HEK293 (cell line): ENCODE data around the gene NIT1.

Experiments used
- BCL11A ChIP-seq: fragments of 450-650 bp; formaldehyde crosslinking; IDR thresholded peaks from 2 replicates; pipeline ENCODE4 v1.5.1; 2016; ENCODE audit warnings: low read depth, missing biosample characterization, missing genetic modification characterization
- EGR2 ChIP-seq: fragments of 450-650 bp; formaldehyde crosslinking; IDR thresholded peaks from 2 replicates; pipeline ENCODE4 v1.5.1; 2016; ENCODE audit warnings: low read depth, missing biosample characterization, missing genetic modification characterization
- OVOL3 ChIP-seq: fragments of 450-650 bp; formaldehyde crosslinking; IDR thresholded peaks from 2 replicates; pipeline ENCODE4 v1.5.1; 2016; ENCODE audit warnings: missing biosample characterization, missing genetic modification characterization
- SCRT1 ChIP-seq: fragments of 450-650 bp; formaldehyde crosslinking; IDR thresholded peaks from 2 replicates; pipeline ENCODE4 v1.5.1; 2016; ENCODE audit warnings: missing biosample characterization, missing genetic modification characterization, borderline replicate concordance
- SP7 ChIP-seq: fragments of 450-650 bp; formaldehyde crosslinking; IDR thresholded peaks from 2 replicates; pipeline ENCODE4 v1.5.1; 2016; ENCODE audit warnings: missing biosample characterization, missing genetic modification characterization
- WT1 ChIP-seq: fragments of 450-650 bp; formaldehyde crosslinking; IDR thresholded peaks from 2 replicates; pipeline ENCODE4 v1.5.1; 2016; ENCODE audit warnings: missing biosample characterization, missing genetic modification characterization
- YY2 ChIP-seq: fragments of 450-650 bp; formaldehyde crosslinking; IDR thresholded peaks from 2 replicates; pipeline ENCODE4 v1.5.1; 2016; ENCODE audit warnings: missing biosample characterization, missing genetic modification characterization
- ZBTB1 ChIP-seq: fragments of 450-650 bp; formaldehyde crosslinking; IDR thresholded peaks from 2 replicates; pipeline ENCODE4 v1.5.1; 2016; ENCODE audit warnings: missing biosample characterization, missing genetic modification characterization
- ZFP37 ChIP-seq: fragments of 450-650 bp; formaldehyde crosslinking; IDR thresholded peaks from 2 replicates; pipeline ENCODE4 v1.5.1; 2016; ENCODE audit warnings: missing biosample characterization, missing genetic modification characterization
- ZNF10 ChIP-seq: fragments of 450-650 bp; formaldehyde crosslinking; IDR thresholded peaks from 2 replicates; pipeline ENCODE4 v1.5.1; 2017; ENCODE audit warnings: missing biosample characterization, missing genetic modification characterization
- ZNF169 ChIP-seq: fragments of 450-650 bp; formaldehyde crosslinking; IDR thresholded peaks from 2 replicates; pipeline ENCODE4 v1.5.1; 2016; ENCODE audit warnings: missing biosample characterization, missing genetic modification characterization
- ZNF175 ChIP-seq: fragments of 450-650 bp; formaldehyde crosslinking; IDR thresholded peaks from 2 replicates; pipeline ENCODE4 v1.5.1; 2016; ENCODE audit warnings: missing biosample characterization, missing genetic modification characterization
- ZNF184 ChIP-seq: fragments of 450-650 bp; IDR thresholded peaks from 2 replicates; pipeline ENCODE4 v1.5.1; 2018; ENCODE audit warnings: missing biosample characterization, mild to moderate bottlenecking, missing genetic modification characterization
- ZNF248 ChIP-seq: fragments of 450-650 bp; formaldehyde crosslinking; IDR thresholded peaks from 2 replicates; pipeline ENCODE4 v1.5.1; 2017; ENCODE audit warnings: missing biosample characterization, missing genetic modification characterization
- ZNF416 ChIP-seq: fragments of 450-650 bp; formaldehyde crosslinking; IDR thresholded peaks from 2 replicates; pipeline ENCODE4 v1.5.1; 2016; ENCODE audit warnings: missing biosample characterization, missing genetic modification characterization
- ZNF426 ChIP-seq: fragments of 450-650 bp; formaldehyde crosslinking; IDR thresholded peaks from 2 replicates; pipeline ENCODE4 v1.5.1; 2017; ENCODE audit warnings: missing biosample characterization, missing genetic modification characterization, mild to moderate bottlenecking, inconsistent platforms, moderate library complexity
- ZNF623 ChIP-seq: fragments of 450-650 bp; formaldehyde crosslinking; IDR thresholded peaks from 2 replicates; pipeline ENCODE4 v1.5.1; 2016; ENCODE audit warnings: missing biosample characterization, missing genetic modification characterization
- ZNF624 ChIP-seq: fragments of 450-650 bp; formaldehyde crosslinking; IDR thresholded peaks from 2 replicates; pipeline ENCODE4 v1.5.1; 2017; ENCODE audit warnings: missing biosample characterization, missing genetic modification characterization
- ZNF707 ChIP-seq: fragments of 450-650 bp; formaldehyde crosslinking; IDR thresholded peaks from 2 replicates; pipeline ENCODE4 v1.5.1; 2016; ENCODE audit warnings: missing biosample characterization, missing genetic modification characterization
- ZNF777 ChIP-seq: fragments of 450-650 bp; formaldehyde crosslinking; IDR thresholded peaks from 2 replicates; pipeline ENCODE4 v1.5.1; 2017; ENCODE audit warnings: missing biosample characterization, missing genetic modification characterization, borderline replicate concordance
- ZSCAN16 ChIP-seq: fragments of 450-650 bp; formaldehyde crosslinking; IDR thresholded peaks from 2 replicates; pipeline ENCODE4 v1.5.1; 2016; ENCODE audit warnings: missing biosample characterization, missing genetic modification characterization
- TF ChIP-seq, protein P1 (sequence below): fragments of 450-650 bp; formaldehyde crosslinking; IDR thresholded peaks from 2 replicates; pipeline ENCODE4 v1.5.1; 2016; ENCODE audit warnings: missing biosample characterization, missing genetic modification characterization
- TF ChIP-seq, protein P2 (sequence below): fragments of 450-650 bp; formaldehyde crosslinking; IDR thresholded peaks from 2 replicates; pipeline ENCODE4 v1.5.1; 2016; ENCODE audit warnings: missing biosample characterization, missing genetic modification characterization
- TF ChIP-seq, protein P3 (sequence below): fragments of 450-650 bp; formaldehyde crosslinking; IDR thresholded peaks from 2 replicates; pipeline ENCODE4 v1.5.1; 2016; ENCODE audit warnings: missing biosample characterization, missing genetic modification characterization
- TF ChIP-seq, protein P4 (sequence below): fragments of 450-650 bp; IDR thresholded peaks from 2 replicates; pipeline ENCODE4 v1.5.1; 2018; ENCODE audit warnings: missing biosample characterization, missing genetic modification characterization
- TF ChIP-seq, protein P5 (sequence below): fragments of 450-650 bp; formaldehyde crosslinking; IDR thresholded peaks from 2 replicates; pipeline ENCODE4 v1.5.1; 2017; ENCODE audit warnings: missing biosample characterization, missing genetic modification characterization

Gene NIT1

DNA sequence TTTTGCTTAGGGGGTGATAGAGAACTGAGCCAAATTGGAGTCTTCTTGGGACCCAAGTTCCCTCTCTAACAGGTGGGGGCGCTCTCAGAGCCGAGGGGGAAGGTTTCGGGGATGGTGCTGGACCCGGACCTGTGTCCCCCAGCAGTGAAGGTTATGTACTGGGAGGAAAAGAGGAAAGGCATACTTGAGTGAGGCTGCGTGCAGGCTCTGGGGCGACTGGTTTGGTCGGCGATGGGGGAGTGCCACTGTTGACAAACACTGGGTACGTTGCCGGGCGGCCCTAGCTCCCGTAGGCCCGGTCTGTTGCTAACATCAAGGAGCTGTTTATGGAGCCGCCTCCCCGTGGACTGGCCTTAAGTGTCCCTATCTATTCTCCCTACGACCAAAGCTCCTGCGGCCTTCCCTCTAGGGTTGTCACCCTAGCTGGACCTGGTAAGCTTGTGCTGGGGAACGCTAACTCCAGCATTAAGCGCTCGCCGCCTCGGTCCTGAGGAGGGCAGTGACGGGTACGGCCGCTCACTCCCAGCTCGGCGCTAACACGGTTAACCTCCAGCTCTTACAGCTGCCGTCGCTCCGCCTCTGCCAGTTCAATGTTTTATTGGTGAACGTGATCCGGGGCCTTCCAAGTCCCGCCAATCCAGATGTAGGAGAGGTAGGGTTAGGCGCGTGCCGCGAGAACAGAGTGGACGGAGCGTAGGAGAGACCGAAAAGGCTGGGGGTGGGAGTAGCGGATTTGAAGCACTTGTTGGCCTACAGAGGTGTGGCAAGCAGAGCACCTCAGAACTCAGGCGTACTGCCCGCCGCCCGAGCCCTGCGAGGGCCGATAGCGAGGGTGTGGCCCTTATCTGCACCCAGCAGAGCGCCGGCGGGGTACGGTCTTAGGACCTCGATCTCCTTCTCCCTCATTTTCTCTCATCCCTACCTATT lies 48.1 kb downstream of the NIT1 start, which contains the start of gene PPOX (continued):
- TF ChIP-seq, protein P1, sequence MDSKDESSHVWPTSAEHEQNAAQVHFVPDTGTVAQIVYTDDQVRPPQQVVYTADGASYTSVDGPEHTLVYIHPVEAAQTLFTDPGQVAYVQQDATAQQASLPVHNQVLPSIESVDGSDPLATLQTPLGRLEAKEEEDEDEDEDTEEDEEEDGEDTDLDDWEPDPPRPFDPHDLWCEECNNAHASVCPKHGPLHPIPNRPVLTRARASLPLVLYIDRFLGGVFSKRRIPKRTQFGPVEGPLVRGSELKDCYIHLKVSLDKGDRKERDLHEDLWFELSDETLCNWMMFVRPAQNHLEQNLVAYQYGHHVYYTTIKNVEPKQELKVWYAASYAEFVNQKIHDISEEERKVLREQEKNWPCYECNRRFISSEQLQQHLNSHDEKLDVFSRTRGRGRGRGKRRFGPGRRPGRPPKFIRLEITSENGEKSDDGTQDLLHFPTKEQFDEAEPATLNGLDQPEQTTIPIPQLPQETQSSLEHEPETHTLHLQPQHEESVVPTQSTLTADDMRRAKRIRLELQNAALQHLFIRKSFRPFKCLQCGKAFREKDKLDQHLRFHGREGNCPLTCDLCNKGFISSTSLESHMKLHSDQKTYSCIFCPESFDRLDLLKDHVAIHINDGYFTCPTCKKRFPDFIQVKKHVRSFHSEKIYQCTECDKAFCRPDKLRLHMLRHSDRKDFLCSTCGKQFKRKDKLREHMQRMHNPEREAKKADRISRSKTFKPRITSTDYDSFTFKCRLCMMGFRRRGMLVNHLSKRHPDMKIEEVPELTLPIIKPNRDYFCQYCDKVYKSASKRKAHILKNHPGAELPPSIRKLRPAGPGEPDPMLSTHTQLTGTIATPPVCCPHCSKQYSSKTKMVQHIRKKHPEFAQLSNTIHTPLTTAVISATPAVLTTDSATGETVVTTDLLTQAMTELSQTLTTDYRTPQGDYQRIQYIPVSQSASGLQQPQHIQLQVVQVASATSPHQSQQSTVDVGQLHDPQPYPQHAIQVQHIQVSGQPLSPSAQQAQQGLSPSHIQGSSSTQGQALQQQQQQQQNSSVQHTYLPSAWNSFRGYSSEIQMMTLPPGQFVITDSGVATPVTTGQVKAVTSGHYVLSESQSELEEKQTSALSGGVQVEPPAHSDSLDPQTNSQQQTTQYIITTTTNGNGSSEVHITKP = peak; percentile 99
- TF ChIP-seq ZNF707 (tag by site-specific recombination) = no peak
- TF ChIP-seq WT1 (tag by site-specific recombination) = peak; percentile 65
- TF ChIP-seq ZSCAN16 (tag by site-specific recombination) = no peak
- no peak; the same call in 1 of the 2 replicates for TF ChIP-seq OVOL3
- no peak for TF ChIP-seq ZNF426
- TF ChIP-seq ZNF623 (tag by site-specific recombination) = no peak
- TF ChIP-seq ZNF624 = no peak
- TF ChIP-seq ZNF248 (tag by site-specific recombination) = no peak
- TF ChIP-seq ZBTB1 (tag by site-specific recombination) = no peak
- TF ChIP-seq, protein P2, sequence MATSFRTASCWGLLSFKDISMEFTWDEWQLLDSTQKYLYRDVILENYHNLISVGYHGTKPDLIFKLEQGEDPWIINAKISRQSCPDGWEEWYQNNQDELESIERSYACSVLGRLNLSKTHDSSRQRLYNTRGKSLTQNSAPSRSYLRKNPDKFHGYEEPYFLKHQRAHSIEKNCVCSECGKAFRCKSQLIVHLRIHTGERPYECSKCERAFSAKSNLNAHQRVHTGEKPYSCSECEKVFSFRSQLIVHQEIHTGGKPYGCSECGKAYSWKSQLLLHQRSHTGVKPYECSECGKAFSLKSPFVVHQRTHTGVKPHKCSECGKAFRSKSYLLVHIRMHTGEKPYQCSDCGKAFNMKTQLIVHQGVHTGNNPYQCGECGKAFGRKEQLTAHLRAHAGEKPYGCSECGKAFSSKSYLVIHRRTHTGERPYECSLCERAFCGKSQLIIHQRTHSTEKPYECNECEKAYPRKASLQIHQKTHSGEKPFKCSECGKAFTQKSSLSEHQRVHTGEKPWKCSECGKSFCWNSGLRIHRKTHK (tag by site-specific recombination) = no peak
- TF ChIP-seq ZNF169 (tag by site-specific recombination) = no peak
- TF ChIP-seq BCL11A = no peak; the same call in 1 of the 2 replicates
- TF ChIP-seq EGR2 (tag by site-specific recombination) = peak; percentile 87
- TF ChIP-seq YY2 (tag by site-specific recombination) = no peak
- TF ChIP-seq, protein P3, sequence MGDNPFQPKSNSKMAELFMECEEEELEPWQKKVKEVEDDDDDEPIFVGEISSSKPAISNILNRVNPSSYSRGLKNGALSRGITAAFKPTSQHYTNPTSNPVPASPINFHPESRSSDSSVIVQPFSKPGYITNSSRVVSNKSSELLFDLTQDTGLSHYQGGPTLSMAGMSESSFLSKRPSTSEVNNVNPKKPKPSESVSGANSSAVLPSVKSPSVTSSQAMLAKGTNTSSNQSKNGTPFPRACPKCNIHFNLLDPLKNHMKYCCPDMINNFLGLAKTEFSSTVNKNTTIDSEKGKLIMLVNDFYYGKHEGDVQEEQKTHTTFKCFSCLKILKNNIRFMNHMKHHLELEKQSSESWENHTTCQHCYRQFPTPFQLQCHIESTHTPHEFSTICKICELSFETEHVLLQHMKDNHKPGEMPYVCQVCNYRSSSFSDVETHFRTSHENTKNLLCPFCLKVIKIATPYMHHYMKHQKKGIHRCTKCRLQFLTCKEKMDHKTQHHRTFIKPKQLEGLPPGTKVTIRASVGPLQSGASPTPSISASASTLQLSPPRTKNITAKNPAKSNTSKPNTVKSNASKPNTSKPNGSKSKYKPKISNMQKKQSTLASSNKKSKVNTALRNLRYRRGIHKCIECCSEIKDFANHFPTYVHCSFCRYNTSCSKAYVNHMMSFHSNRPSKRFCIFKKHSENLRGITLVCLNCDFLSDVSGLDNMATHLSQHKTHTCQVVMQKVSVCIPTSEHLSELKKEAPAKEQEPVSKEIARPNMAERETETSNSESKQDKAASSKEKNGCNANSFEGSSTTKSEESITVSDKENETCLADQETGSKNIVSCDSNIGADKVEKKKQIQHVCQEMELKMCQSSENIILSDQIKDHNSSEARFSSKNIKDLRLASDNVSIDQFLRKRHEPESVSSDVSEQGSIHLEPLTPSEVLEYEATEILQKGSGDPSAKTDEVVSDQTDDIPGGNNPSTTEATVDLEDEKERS (tag by site-specific recombination) = no peak
- TF ChIP-seq SCRT1 (tag by site-specific recombination) = peak; percentile 90
- no peak for TF ChIP-seq ZNF175 (tag by site-specific recombination)
- TF ChIP-seq ZNF416 (tag by site-specific recombination) = no peak
- TF ChIP-seq ZNF10 (tag by site-specific recombination) = no peak; the same call in 1 of the 2 replicates
- TF ChIP-seq ZNF184 (tag by site-specific recombination) = no peak
- TF ChIP-seq, protein P4, sequence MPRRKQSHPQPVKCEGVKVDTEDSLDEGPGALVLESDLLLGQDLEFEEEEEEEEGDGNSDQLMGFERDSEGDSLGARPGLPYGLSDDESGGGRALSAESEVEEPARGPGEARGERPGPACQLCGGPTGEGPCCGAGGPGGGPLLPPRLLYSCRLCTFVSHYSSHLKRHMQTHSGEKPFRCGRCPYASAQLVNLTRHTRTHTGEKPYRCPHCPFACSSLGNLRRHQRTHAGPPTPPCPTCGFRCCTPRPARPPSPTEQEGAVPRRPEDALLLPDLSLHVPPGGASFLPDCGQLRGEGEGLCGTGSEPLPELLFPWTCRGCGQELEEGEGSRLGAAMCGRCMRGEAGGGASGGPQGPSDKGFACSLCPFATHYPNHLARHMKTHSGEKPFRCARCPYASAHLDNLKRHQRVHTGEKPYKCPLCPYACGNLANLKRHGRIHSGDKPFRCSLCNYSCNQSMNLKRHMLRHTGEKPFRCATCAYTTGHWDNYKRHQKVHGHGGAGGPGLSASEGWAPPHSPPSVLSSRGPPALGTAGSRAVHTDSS = no peak
- TF ChIP-seq, protein P5, sequence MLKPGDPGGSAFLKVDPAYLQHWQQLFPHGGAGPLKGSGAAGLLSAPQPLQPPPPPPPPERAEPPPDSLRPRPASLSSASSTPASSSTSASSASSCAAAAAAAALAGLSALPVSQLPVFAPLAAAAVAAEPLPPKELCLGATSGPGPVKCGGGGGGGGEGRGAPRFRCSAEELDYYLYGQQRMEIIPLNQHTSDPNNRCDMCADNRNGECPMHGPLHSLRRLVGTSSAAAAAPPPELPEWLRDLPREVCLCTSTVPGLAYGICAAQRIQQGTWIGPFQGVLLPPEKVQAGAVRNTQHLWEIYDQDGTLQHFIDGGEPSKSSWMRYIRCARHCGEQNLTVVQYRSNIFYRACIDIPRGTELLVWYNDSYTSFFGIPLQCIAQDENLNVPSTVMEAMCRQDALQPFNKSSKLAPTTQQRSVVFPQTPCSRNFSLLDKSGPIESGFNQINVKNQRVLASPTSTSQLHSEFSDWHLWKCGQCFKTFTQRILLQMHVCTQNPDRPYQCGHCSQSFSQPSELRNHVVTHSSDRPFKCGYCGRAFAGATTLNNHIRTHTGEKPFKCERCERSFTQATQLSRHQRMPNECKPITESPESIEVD (tag by site-specific recombination) = no peak
- peak; percentile 74 for TF ChIP-seq SP7 (tag by site-specific recombination)
- TF ChIP-seq ZFP37 (tag by site-specific recombination) = no peak; the same call in 1 of the 2 replicates
- TF ChIP-seq ZNF777 (tag by site-specific recombination) = no peak
